ENCODE measurements around the gene RNF207. TPM values are rescaled to one million over a fixed set of nuclear protein-coding genes. Genes with fewer than 3 reads are reported as not detected.

Gene RNF207
- total RNA-seq, 1 experiment from 2014 or later, result 4.9 TPM

- Histone ChIP-seq H3K23ac (ENCODE audit: insufficient read length, low read depth, low read length) (no peak overlapping the region), H3K4me1 (ENCODE audit: insufficient read depth, low read length) (0 out of 2 replicates have a peak, but pooled peaks cover 4% of the 10 kb centered on the region), H3K79me2 (ENCODE audit: insufficient read depth, low read length) (no peaks in the 10 kb centered on the region), H2BK12ac (ENCODE audit: insufficient read length, low read depth, low read length) (no peak overlapping the region), H4K5ac (ENCODE audit: insufficient read length, low read depth, low read length) (no peak overlapping the region), H2BK5ac (ENCODE audit: insufficient read length, low read length) (no peak overlapping the region), H4K8ac (replicated peaks; ENCODE audit: insufficient read length, low read depth, low read length) (no peak overlapping the region), H2AK5ac (ENCODE audit: insufficient read length, low read length) (no peak overlapping the region), H2BK15ac (ENCODE audit: low read depth, low read length) (no peak overlapping the region), H3T11ph (ENCODE audit: low read length) (no peak overlapping the region), H3K9me3 (ENCODE audit: control insufficient read depth, low read depth, low read length) (no peaks in the 10 kb centered on the region), H3K23me2 (ENCODE audit: insufficient read length, low read depth, low read length, poor library complexity, severe bottlenecking) (no peaks in the 10 kb centered on the region), H3K4me2 (ENCODE audit: insufficient read depth, insufficient read length, low read length) (no peak overlapping the region), H3K56ac (ENCODE audit: insufficient read length, low read depth, low read length) (no peak overlapping the region), H2BK120ac (ENCODE audit: low read depth, low read length, poor library complexity, severe bottlenecking) (no peak overlapping the region), H3K14ac (ENCODE audit: insufficient read depth, low read length) (no peak overlapping the region), H3K9ac (ENCODE audit: extremely low read depth, insufficient read length, low read length) (no peak overlapping the region), H3K79me1 (ENCODE audit: insufficient read depth, low read depth, low read length, poor library complexity, severe bottlenecking) (no peaks in the 10 kb centered on the region), H4K91ac (ENCODE audit: insufficient read length, low read depth, low read length) (no peak overlapping the region), H3K27me3 (ENCODE audit: insufficient read depth, low read length) (no peaks in the 10 kb centered on the region), H2AFZ (ENCODE audit: low read length) (no peak overlapping the region), H4K20me1 (ENCODE audit: control insufficient read depth, insufficient read depth, insufficient read length) (no peaks in the 10 kb centered on the region), H2BK20ac (ENCODE audit: low read depth, low read length, poor library complexity, severe bottlenecking) (no peak overlapping the region), H3K18ac (ENCODE audit: insufficient read length, low read depth, low read length) (no peak overlapping the region), H3K4ac (ENCODE audit: low read depth, low read length) (no peak overlapping the region), H3K27ac (ENCODE audit: insufficient read length, low read depth, low read length) (no peak overlapping the region)
- Mint-ChIP-seq H3K4me3 (no peak overlapping the region), H3K36me3 (ENCODE audit: insufficient read depth in 1 of 3, low read depth in 3 of 3) (no peaks in the 10 kb centered on the region), H3K9me3 (no peaks in the 10 kb centered on the region), H3K4me1 (peaks cover 14 to 21% of the 10 kb centered on the region in 2 experiments), H3K27ac (no peak overlapping the region), H3K27me3 (ENCODE audit: low read depth) (no peaks in the 10 kb centered on the region; the same call in 1 of the 2 replicates)
- no peak for TF ChIP-seq CTCF (conservative IDR thresholded peaks at IDR 0.05)
- DNase-seq, result no peak
- no CpG with 5 or more reads among the region's 8 CpGs for WGBS (ENCODE audit: extremely low coverage, insufficient read length, low lambda C conversion rate)
Observed at GRCh38 chr1:6270401-6270800, 64.5 kb downstream of the RNF207 start.

Other genes starting within 250 kb of the RNF207 start
- 14.3 and 17.6 TPM in 2 replicates for gene NPHP4, start 213.7 kb upstream of the RNF207 start, total RNA-seq (2021)
- 7.8 and 8.3 TPM in 2 replicates for gene KCNAB2, start 160.2 kb upstream of the RNF207 start, total RNA-seq (2021)
- gene CHD5, start 25.8 kb upstream of the RNF207 start, total RNA-seq (2021), result 0.99 and 1.6 TPM in 2 replicates
- gene RPL22, start 6.5 kb upstream of the RNF207 start, total RNA-seq (2021), result 547 and 582 TPM in 2 replicates
- 107 and 114 TPM in 2 replicates for gene ICMT, start 29.8 kb downstream of the RNF207 start, total RNA-seq (2021)
- 89.9 and 93.4 TPM in 2 replicates for gene HES3, start 38.1 kb downstream of the RNF207 start, total RNA-seq (2021)
- gene GPR153, start 55.0 kb downstream of the RNF207 start, total RNA-seq (2021), result 8.9 and 9.6 TPM in 2 replicates
- gene ACOT7, start 187.6 kb downstream of the RNF207 start, total RNA-seq (2021), result 85.2 and 87.4 TPM in 2 replicates
- 0.81 and 1.2 TPM in 2 replicates for gene HES2, start 213.8 kb downstream of the RNF207 start, total RNA-seq (2021)
- gene ESPN, start 218.7 kb downstream of the RNF207 start, total RNA-seq (2021), result 53.1 and 59.3 TPM in 2 replicates